Bronchial epithelial cell (primary cell): ENCODE measurements around the gene RUFY1. TPM values are rescaled to one million over a fixed set of nuclear protein-coding genes. Genes with fewer than 3 reads are reported as not detected.

ENCODE experiments used
- DNase-seq: peaks from one replicate; pipeline ENCODE4 v3.0.0-alpha.2; 2010; ENCODE audit warnings: low read depth
- FAIRE-seq: peaks from 2 replicates; lab custom pipeline; 2011; peaks lifted over from hg19 to GRCh38; lab: Jason Lieb, UNC
- H3K27me3 ChIP-seq: 2 replicates; pipeline ENCODE4 v1.5.1; 2011; ENCODE audit warnings: low read length; ENCODE audit not compliant: control insufficient read depth, insufficient read depth
- H3K36me3 ChIP-seq: 2 replicates; pipeline ENCODE4 v1.5.1; 2011; ENCODE audit warnings: low read length; ENCODE audit not compliant: control insufficient read depth, insufficient read depth
- H3K4me3 ChIP-seq: 2 replicates; pipeline ENCODE4 v1.5.1; 2011; ENCODE audit warnings: mild to moderate bottlenecking, low read depth, low read length, control low read depth
- CTCF ChIP-seq: IDR thresholded peaks from 2 replicates; pipeline ENCODE4 v1.5.1; 2011; ENCODE audit warnings: mild to moderate bottlenecking, moderate library complexity, low read length, control low read depth, inconsistent platforms; ENCODE audit not compliant: insufficient read depth, severe bottlenecking
- total RNA-seq: library from RNA; depleted of rRNA; stranded (reverse); fragments of >200 nt; gene quantifications from 2 replicates; pipeline ENCODE4 v1.2.1, GENCODE V29; 2014

The RUFY1 gene
- total RNA-seq, 1 donor from 2014 or later, result 32.9 TPM

GRCh38 chr5:179615203-179615602, 64.8 kb downstream of the RUFY1 start:
- no peak for DNase-seq
- Histone ChIP-seq H3K36me3 (peaks cover 38% of the 10 kb centered on the region), H3K4me3 (no peak overlapping the region), H3K27me3 (no peaks in the 10 kb centered on the region)
- FAIRE-seq, result no peak
- no peak for TF ChIP-seq CTCF

DNA sequence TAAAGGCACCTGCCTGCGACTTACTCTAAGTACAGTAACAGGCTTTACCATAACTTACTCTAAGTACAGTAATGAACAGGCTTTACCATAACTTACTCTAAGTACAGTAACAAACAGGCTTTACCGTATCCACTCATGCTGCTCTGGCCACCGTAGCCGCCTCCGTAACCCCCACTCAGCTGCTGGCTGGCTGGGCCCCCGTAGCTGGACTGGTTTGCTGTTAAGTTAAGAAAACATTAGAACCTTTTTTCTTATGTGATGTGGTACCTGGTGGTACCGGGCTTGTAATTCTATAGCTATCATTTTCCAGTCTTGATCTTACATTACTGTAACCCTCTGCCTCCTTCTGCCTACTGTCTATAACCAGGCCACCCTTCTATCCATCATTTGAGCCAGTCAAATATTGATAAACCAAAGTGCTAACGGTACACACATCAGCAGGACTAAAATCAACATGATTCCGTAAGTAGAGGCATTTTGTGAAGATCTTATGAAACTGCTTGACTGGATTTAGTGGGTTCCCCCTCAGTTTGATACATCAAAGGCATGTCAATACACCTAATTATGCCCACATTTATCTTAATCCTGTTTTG, 65.7 kb downstream of the RUFY1 start:
- FAIRE-seq (no peak), DNase-seq (no peak)
- peaks cover 40% of the 10 kb centered on the region for H3K36me3 ChIP-seq
- H3K27me3 ChIP-seq, result no peaks in the 10 kb centered on the region
- no peak for TF ChIP-seq CTCF
- no peak overlapping the region for H3K4me3 ChIP-seq

- no peak for TF ChIP-seq CTCF
- no peak for FAIRE-seq
These were observed 67.6 kb downstream of the RUFY1 start for GRCh38 chr5:179617930-179618329.

DNA sequence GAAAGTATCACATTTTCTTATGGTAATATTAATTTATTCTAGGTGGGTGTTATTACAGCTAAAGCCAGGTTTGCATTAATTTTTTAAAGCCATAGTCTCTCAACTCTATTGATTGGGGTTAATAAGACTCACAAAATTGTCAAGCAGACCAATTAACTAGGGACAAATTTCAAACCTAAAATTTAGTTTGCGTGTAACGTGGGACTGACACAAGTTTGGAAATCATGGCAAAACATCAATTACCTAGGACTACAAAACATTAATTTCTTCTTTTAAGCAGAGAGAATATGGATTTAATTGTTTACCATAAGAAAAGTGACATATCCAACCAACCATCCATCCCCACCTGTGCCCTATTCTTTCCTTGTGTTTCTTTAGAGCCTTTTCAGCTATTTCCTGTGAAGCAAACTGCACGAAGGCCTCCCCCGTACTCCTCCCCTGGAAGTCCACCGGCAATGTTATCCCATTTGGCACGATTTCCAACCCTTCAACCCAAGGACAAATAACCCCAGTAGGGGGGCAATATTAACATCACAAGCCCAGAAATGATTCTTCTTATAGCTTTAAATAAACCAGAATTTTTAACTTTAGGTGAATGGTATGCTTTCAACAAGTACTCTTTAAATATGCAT, 68.7 kb downstream of the RUFY1 start:
- no peak for FAIRE-seq
- peaks cover 37% of the 10 kb centered on the region for H3K36me3 ChIP-seq

More at GRCh38 chr5:179617930-179618329, 67.6 kb downstream of the RUFY1 start:
- Histone ChIP-seq H3K27me3 (no peaks in the 10 kb centered on the region), H3K36me3 (peaks cover 42% of the 10 kb centered on the region), H3K4me3 (no peak overlapping the region)
- no peak for DNase-seq

DNA sequence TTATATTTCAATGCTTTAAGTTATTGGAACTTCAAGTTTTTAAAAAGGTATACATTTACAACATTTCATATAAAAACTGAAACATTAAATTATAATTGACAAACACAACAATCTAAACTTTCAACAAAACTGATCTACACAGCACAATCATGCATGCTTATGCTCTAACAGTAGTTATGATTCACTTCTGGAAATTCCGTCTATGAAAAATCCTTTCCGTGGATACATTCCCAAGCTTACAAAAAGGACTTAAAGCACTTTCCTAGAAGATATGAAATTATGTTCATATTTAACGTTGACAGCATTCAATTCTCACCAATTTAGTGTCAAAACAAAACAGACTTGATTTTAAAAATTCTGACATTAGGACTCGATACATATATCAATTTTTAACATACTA, 69.4 kb downstream of the RUFY1 start:
- Histone ChIP-seq H3K4me3 (no peak overlapping the region), H3K27me3 (no peaks in the 10 kb centered on the region), H3K36me3 (peaks cover 36% of the 10 kb centered on the region)
- TF ChIP-seq CTCF, result no peak
- FAIRE-seq (no peak), DNase-seq (peak; percentile 44)

More for the DNA sequence above, 68.7 kb downstream of the RUFY1 start:
- no peak for DNase-seq
- TF ChIP-seq CTCF, result no peak
- Histone ChIP-seq H3K4me3 (no peak overlapping the region), H3K27me3 (no peaks in the 10 kb centered on the region)
